ENCODE results near the gene DMBX1.

DMBX1 gene

GRCh38 chr1:46489638-46490405, at the start of gene DMBX1:
Gene DMBX1 (plus strand): TSS chr1:46489836. CDS start chr1:46507011, 17,175 bp downstream.
- no peak for DNase-seq (ENCODE audit: low read depth in 3 of 3, low spot score in 1 of 3)

GRCh38 chr1:46440478-46440877, 49.2 kb upstream of the DMBX1 start:
- DNase-seq (ENCODE audit: low read depth in 3 of 3, low spot score in 1 of 3): no peak

- peak in 2 of 3 donors; percentile 37 to 66 for DNase-seq (ENCODE audit: low read depth in 3 of 3, low spot score in 1 of 3)
These were observed 47.1 kb upstream of the DMBX1 start for GRCh38 chr1:46442317-46443161.

- no peak for DNase-seq (ENCODE audit: low read depth in 3 of 3, low spot score in 1 of 3)
These were observed 45.2 kb upstream of the DMBX1 start for GRCh38 chr1:46444466-46444865.

- DNase-seq (ENCODE audit: low read depth in 3 of 3, low spot score in 1 of 3): no peak
These were observed 43.8 kb upstream of the DMBX1 start for GRCh38 chr1:46445773-46446256.

- peak; percentile 24 to 74 (median 40) for DNase-seq (ENCODE audit: low read depth in 3 of 3, low spot score in 1 of 3)
These were observed 42.8 kb upstream of the DMBX1 start for GRCh38 chr1:46446646-46447498.

GRCh38 chr1:46447499-46448108, 42.0 kb upstream of the DMBX1 start:
- DNase-seq (ENCODE audit: low read depth in 3 of 3, low spot score in 1 of 3): no peak

- DNase-seq (ENCODE audit: low read depth in 3 of 3, low spot score in 1 of 3): no peak
These were observed 41.3 kb upstream of the DMBX1 start for GRCh38 chr1:46448109-46448911.

- DNase-seq (ENCODE audit: low read depth in 3 of 3, low spot score in 1 of 3): no peak
These were observed 40.1 kb upstream of the DMBX1 start for GRCh38 chr1:46449223-46450159.

- DNase-seq (ENCODE audit: low read depth in 3 of 3, low spot score in 1 of 3): no peak
These were observed 39.5 kb upstream of the DMBX1 start for GRCh38 chr1:46450160-46450517.

- DNase-seq (ENCODE audit: low read depth in 3 of 3, low spot score in 1 of 3): no peak
These were observed 37.4 kb upstream of the DMBX1 start for GRCh38 chr1:46451948-46452930.

GRCh38 chr1:46452931-46453325, 36.7 kb upstream of the DMBX1 start:
- no peak for DNase-seq (ENCODE audit: low read depth in 3 of 3, low spot score in 1 of 3)

- no peak for DNase-seq (ENCODE audit: low read depth in 3 of 3, low spot score in 1 of 3)
These were observed 36.2 kb upstream of the DMBX1 start for GRCh38 chr1:46453449-46453848.

GRCh38 chr1:46455951-46456350, 33.7 kb upstream of the DMBX1 start:
- no peak for DNase-seq (ENCODE audit: low read depth in 3 of 3, low spot score in 1 of 3)

GRCh38 chr1:46456411-46456963, 33.1 kb upstream of the DMBX1 start:
- no peak for DNase-seq (ENCODE audit: low read depth in 3 of 3, low spot score in 1 of 3)

- DNase-seq (ENCODE audit: low read depth in 3 of 3, low spot score in 1 of 3): no peak
These were observed 32.5 kb upstream of the DMBX1 start for GRCh38 chr1:46457178-46457577.

- DNase-seq (ENCODE audit: low read depth in 3 of 3, low spot score in 1 of 3): no peak
These were observed 31.4 kb upstream of the DMBX1 start for GRCh38 chr1:46458190-46458589.

Measured in stimulated activated CD4-positive, alpha-beta T cell treated with anti-CD3 and anti-CD28 coated beads, TNF-alpha, amount 100 ng/mL, for 1 hour (primary cell).